GM12864 (cell line): Measurements from ENCODE around the gene CDH6.
"Not testable (repeated sequence)": the region's sequence is repeated elsewhere in the genome, so short reads cannot be mapped to it uniquely, and the experiment has no call there.

Experiments used
- DNase-seq: peaks from one replicate; pipeline ENCODE4 v3.0.0-alpha.2; 2011; ENCODE audit warnings: low read depth
- H3K4me3 ChIP-seq: 2 replicates; pipeline ENCODE4 v1.5.1; 2011; ENCODE audit warnings: mild to moderate bottlenecking, low read depth, low read length, control low read depth
- TF ChIP-seq, protein P1 (sequence below): IDR thresholded peaks from 2 replicates; pipeline ENCODE4 v1.5.1; 2011; ENCODE audit warnings: low read depth, mild to moderate bottlenecking, moderate library complexity, low read length, control low read depth, inconsistent platforms; ENCODE audit errors: missing control alignments

The CDH6 gene

DNA sequence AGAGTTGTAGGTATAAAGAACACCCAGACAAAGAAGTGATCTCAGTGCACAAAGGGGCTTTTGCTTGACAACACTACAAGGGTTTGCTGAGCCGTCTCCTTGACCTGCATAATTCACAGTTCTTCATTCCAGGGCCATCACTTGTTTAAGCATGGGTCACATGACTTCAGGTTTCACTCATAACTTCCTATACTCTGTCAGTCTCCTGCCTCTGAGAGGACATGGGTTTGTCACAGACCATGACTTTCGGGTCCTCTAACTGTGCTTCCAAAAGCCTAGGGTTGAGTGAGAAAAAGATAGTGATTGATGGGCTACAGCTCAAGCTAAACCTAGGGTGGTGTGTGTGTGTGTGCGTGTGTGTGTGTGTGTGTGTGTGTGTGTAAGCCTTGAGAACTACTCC is 166.4 kb downstream of the CDH6 start:
- TF ChIP-seq, protein P1, sequence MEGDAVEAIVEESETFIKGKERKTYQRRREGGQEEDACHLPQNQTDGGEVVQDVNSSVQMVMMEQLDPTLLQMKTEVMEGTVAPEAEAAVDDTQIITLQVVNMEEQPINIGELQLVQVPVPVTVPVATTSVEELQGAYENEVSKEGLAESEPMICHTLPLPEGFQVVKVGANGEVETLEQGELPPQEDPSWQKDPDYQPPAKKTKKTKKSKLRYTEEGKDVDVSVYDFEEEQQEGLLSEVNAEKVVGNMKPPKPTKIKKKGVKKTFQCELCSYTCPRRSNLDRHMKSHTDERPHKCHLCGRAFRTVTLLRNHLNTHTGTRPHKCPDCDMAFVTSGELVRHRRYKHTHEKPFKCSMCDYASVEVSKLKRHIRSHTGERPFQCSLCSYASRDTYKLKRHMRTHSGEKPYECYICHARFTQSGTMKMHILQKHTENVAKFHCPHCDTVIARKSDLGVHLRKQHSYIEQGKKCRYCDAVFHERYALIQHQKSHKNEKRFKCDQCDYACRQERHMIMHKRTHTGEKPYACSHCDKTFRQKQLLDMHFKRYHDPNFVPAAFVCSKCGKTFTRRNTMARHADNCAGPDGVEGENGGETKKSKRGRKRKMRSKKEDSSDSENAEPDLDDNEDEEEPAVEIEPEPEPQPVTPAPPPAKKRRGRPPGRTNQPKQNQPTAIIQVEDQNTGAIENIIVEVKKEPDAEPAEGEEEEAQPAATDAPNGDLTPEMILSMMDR, result no peak
- no peak for DNase-seq
- no peak overlapping the region for H3K4me3 ChIP-seq

DNA sequence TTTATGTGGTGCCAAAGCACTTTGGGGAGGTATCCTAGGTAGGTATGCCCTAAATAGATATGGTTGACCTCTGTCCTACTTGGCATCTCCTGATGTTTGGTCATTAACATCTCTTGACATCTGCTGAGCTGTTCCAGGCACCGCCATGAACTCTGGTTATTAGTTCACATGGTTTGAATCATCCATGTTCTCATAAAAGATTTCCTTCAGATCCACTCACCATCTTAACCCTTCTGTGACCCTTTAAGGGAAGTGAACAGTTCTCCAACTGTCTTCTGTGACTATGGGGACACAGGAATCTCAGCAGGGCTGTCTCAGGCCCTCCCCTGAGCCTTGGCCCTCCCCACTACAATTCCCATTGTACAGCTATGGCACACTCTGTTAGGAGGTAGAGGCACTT is 167.7 kb downstream of the CDH6 start:
- no peak overlapping the region for H3K4me3 ChIP-seq
- TF ChIP-seq, protein P1, result no peak
- DNase-seq, result no peak

DNA sequence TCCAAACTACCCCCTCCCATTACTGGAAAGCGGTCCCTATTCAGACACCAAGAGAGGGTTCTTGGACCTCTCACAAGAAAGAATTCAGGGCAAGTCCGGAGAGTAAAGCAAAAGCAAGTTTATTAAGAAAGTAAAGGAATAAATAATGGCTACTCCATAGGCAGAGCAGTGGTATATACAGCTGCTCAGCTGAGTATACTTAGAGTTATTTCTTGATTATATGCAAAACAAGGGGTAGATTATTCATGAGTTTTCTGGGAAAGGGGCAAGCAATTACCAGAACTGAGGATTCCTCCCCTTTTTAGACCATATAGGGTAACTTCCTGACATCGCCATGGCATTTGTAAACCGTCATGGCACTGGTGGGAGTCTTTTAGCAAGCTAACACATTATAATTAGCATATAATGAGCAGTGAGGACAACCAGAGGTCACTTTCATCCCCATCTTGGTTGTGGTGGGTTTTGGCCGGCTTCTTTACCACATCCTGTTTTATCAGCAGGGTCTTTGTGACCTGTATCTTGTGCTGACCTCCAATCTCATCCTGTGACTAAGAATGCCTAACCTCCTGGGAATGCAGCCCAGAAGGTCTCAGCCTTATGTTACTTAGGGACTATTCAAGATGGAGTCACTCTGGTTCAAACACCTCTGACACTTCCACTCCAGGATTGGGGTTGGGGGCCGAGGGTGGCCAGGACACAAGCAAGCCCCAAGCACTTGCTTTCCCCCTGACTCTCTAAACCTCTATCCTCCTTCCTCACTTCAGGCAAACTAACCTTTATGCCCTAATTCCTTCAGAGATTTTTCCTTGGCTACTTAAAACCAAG is 168.4 kb downstream of the CDH6 start:
- H3K4me3 ChIP-seq, DNase-seq: not testable (repeated sequence)

DNA sequence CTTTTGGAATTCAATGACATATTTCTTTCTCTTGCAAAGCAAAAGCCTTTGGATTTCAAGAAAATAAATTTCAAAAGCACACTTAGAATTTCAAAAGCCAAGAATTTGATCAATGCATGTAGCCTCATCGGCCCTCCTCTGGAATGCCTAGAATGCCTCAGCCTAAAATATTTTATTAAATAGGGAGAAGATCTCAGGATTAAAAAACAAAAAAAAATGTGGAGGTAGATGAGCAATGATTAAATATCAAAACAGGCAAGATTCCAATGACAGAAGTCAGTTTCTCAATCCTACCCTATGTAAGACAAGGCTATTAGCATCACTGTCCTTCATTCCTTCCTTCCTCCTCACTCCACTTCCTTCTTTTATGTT is 169.0 kb downstream of the CDH6 start:
- TF ChIP-seq, protein P1, result no peak
- no peak overlapping the region for H3K4me3 ChIP-seq
- no peak for DNase-seq

DNA sequence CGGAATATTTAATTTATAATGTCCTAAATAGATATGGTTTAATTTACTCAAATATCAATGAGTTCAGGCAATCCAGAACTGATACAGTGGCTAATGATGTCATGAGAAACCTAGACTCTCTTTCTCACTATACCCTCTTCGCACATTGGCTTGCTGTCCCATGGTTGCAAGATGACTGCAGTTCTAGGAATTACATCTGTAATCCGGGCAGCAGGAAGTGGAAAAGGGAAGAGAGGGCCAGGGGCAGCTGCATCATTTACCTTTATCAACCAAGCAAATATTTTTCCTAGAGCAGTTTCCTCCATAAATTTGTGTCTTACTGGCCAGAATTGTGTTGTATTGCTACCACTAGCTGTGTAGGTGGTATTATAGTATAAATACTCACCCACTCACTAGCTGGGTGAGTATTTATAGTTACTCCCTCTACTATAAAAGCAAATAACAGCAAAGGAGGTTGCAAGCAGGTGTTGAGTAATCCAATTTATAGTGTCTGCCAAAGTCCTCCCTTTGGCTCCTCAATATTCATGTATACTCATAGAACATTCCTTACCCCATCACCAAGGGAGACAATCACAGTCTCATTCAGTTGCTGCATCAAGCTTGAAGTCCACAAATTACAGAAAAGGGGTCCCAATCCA is 169.6 kb downstream of the CDH6 start:
- no peak overlapping the region for H3K4me3 ChIP-seq
- no peak for DNase-seq
- TF ChIP-seq, protein P1, result no peak

DNA sequence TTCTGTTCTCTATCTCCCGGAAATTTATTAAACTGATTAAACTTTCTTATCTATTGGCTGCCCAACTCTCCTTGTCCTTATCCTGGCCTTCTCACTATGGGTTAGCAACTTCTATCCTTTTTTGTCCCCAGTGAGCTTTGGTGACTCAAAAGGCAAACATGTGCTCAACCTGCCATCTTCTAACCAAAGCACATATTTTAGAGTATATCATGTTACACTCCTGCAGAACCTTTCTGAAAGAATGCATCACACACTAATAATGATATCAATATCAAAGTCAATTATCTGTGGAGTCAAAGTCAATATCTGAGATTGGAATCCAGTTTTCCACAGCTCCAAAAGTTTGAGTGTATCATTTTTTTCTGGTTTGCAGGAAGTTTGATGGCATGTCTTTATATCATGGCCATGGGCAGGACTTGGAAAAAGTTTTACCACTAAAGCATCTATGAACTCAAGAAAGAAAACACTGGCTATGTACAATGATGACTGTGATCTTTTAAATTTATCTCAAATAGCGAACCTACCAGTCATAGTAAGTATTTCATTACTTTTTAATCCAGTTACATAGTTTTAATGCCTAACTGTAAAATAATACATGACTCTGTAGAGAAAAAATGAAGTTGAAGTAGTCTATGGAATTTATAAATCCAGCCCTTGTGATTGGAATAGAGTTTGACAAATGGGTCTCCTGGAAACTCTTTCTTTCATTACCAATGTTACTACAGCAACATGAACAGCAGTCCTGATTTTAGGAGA is 171.6 kb downstream of the CDH6 start:
- no peak for DNase-seq
- no peak overlapping the region for H3K4me3 ChIP-seq
- TF ChIP-seq, protein P1, result no peak

DNA sequence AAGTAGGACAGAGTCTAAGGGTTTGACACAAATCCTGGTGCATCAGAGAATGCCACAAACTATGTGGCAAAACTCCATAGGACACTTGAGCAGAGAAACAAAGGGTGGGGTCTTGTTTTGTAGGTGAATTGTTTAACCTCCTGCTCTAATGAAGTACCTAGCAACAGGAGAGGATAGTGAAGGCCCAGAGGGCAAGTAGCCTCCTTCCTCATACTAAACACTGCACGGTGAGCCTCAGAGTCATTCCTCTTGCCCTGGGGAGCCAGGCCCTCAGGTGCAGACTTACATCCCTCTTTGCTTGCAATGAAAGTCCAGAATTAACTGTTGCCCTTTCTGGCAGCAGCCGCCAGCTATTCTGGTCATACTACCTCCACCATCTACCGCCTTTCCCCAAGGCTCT is 172.3 kb downstream of the CDH6 start:
- TF ChIP-seq, protein P1, result no peak
- DNase-seq, result no peak
- no peak overlapping the region for H3K4me3 ChIP-seq
